Right lobe of liver (tissue), 4 donors: Measurements from ENCODE around the gene KCNIP3.

Experiments
- CTCF ChIP-seq, 4 donors: fragments of 200-600 bp in 3 of 4; fragments of 450-650 bp in 1 of 4; IDR thresholded peaks; one replicate each; pipeline versions ENCODE4 v1.5.1 to v1.8.0; 2016 to 2022; ENCODE audit warnings: antibody characterized with exemption in 4 of 4, mild to moderate bottlenecking in 2 of 4
- POLR2A ChIP-seq: fragments of 450-650 bp; IDR thresholded peaks from one replicate; pipeline ENCODE4 v1.6.1; 2017; ENCODE audit warnings: antibody characterized with exemption, mild to moderate bottlenecking
- donor health status: DM: no; HTN: no; CAD: no.
- donor health status: DM: no; HTN: no; CAD: no.
- donor health status: DM: no; HTN: yes; CAD: no.

- TF ChIP-seq CTCF (IDR thresholded peaks at IDR 0.05) (no peak), POLR2A (no peak)
Observed at GRCh38 chr2:95267458-95268210, 29.5 kb upstream of the KCNIP3 start.
